Ishikawa (cell line): ENCODE results near the gene YJU2.

Experiments used
- CEBPB ChIP-seq: IDR thresholded peaks from 2 replicates; pipeline ENCODE4 v1.6.1; 2012
- CREB1 ChIP-seq: IDR thresholded peaks from 2 replicates; pipeline ENCODE4 v1.6.1; 2012; ENCODE audit warnings: low read depth
- EGR1 ChIP-seq: IDR thresholded peaks from 2 replicates; pipeline ENCODE4 v1.6.1; 2012
- EP300 ChIP-seq: IDR thresholded peaks from 2 replicates; pipeline ENCODE4 v1.6.1; 2012; ENCODE audit warnings: borderline replicate concordance
- FOXM1 ChIP-seq: IDR thresholded peaks from 2 replicates; pipeline ENCODE4 v1.6.1; 2012; ENCODE audit warnings: low read depth, borderline replicate concordance
- MAX ChIP-seq: IDR thresholded peaks from 2 replicates; pipeline ENCODE4 v1.6.1; 2012
- NFIC ChIP-seq: IDR thresholded peaks from 2 replicates; pipeline ENCODE4 v1.6.1; 2012
- RAD21 ChIP-seq: IDR thresholded peaks from 2 replicates; pipeline ENCODE4 v1.6.1; 2012; ENCODE audit warnings: low read depth
- REST ChIP-seq: IDR thresholded peaks from 2 replicates; pipeline ENCODE4 v1.6.1; 2012; ENCODE audit warnings: low read depth, mild to moderate bottlenecking
- TAF1 ChIP-seq: IDR thresholded peaks from 2 replicates; pipeline ENCODE4 v1.6.1; 2012; ENCODE audit warnings: low read depth, mild to moderate bottlenecking
- TCF12 ChIP-seq: IDR thresholded peaks from 2 replicates; pipeline ENCODE4 v1.6.1; 2012; ENCODE audit warnings: low read depth
- TEAD4 ChIP-seq: IDR thresholded peaks from 2 replicates; pipeline ENCODE4 v1.6.1; 2012
- USF1 ChIP-seq: IDR thresholded peaks from 2 replicates; pipeline ENCODE4 v1.6.1; 2012
- YY1 ChIP-seq: IDR thresholded peaks from 2 replicates; pipeline ENCODE4 v1.6.1; 2012; ENCODE audit warnings: low read depth
- ZBTB7A ChIP-seq: IDR thresholded peaks from 2 replicates; pipeline ENCODE4 v1.6.1; 2012; ENCODE audit warnings: low read depth

The YJU2 gene

GRCh38 chr19:4288091-4288777 lies 41.4 kb downstream of the YJU2 start:
- TF ChIP-seq TCF12 (no peak), TEAD4 (no peak), REST (no peak), EGR1 (no peak), USF1 (no peak), EP300 (no peak), CEBPB (no peak), FOXM1 (no peak), ZBTB7A (no peak), CREB1 (no peak), TAF1 (no peak), RAD21 (no peak), MAX (no peak), NFIC (no peak), YY1 (no peak)

- TF ChIP-seq YY1 (no peak), TAF1 (no peak), MAX (no peak), FOXM1 (no peak)
These were observed 44.4 kb downstream of the YJU2 start for GRCh38 chr19:4291184-4291732.

GRCh38 chr19:4292515-4292914 lies 45.6 kb downstream of the YJU2 start:
- no peak for TF ChIP-seq RAD21

GRCh38 chr19:4294389-4294788 lies 47.5 kb downstream of the YJU2 start:
- TF ChIP-seq RAD21 (no peak), MAX (no peak), TCF12 (no peak), REST (no peak), TEAD4 (no peak), USF1 (no peak)

GRCh38 chr19:4295972-4296771 lies 49.3 kb downstream of the YJU2 start:
- TF ChIP-seq CREB1 (no peak), FOXM1 (no peak), TEAD4 (no peak), NFIC (peak; percentile 72), TCF12 (no peak), CEBPB (no peak), USF1 (peak; percentile 81), REST (no peak), ZBTB7A (no peak), MAX (peak; percentile 68)
